OCI-LY1 (cell line): ENCODE results near the gene SYNE1.
"Not testable (repeated sequence)": the region's sequence is repeated elsewhere in the genome, so short reads cannot be mapped to it uniquely, and the experiment has no call there.

Source experiments
- H2AFZ ChIP-seq: fragments of 200-600 bp; sonication (generic), shearing (Covaris generic); 2 replicates; pipeline ENCODE4 v1.6.0; 2014; ENCODE audit warnings: antibody characterized with exemption, mild to moderate bottlenecking, low read length
- H3F3A ChIP-seq: fragments of 200-600 bp; sonication (generic), shearing (Covaris generic); 2 replicates; pipeline ENCODE4 v1.6.0; 2014; ENCODE audit warnings: mild to moderate bottlenecking, antibody characterized with exemption, low read length, moderate library complexity; ENCODE audit not compliant: insufficient read depth
- H3K27ac ChIP-seq: fragments of 200-600 bp; sonication (generic); 2 replicates; pipeline ENCODE4 v1.5.1; 2014; ENCODE audit warnings: low read length, mixed run types, mild to moderate bottlenecking, low read depth; ENCODE audit not compliant: poor library complexity, severe bottlenecking
- H3K27me3 ChIP-seq: fragments of 200-600 bp; sonication (generic); 2 replicates; pipeline ENCODE4 v1.6.0; 2014; ENCODE audit warnings: antibody characterized with exemption, mild to moderate bottlenecking, low read length, moderate library complexity; ENCODE audit not compliant: insufficient read depth
- H3K36me3 ChIP-seq: fragments of 200-600 bp; sonication (generic); 2 replicates; pipeline ENCODE4 v1.6.1; 2014; ENCODE audit warnings: mild to moderate bottlenecking, antibody characterized with exemption, low read length, moderate library complexity, mixed read lengths; ENCODE audit not compliant: insufficient read depth
- H3K4me1 ChIP-seq: fragments of 200-600 bp; sonication (generic); 2 replicates; pipeline ENCODE4 v1.5.1; 2014; ENCODE audit warnings: mild to moderate bottlenecking, low read length, moderate library complexity; ENCODE audit not compliant: insufficient read depth, severe bottlenecking
- H3K4me2 ChIP-seq: fragments of 200-600 bp; sonication (generic), shearing (Covaris generic); 2 replicates; pipeline ENCODE4 v1.6.1; 2014; ENCODE audit warnings: low read length
- H3K4me3 ChIP-seq: fragments of 200-600 bp; sonication (generic); 2 replicates; pipeline ENCODE4 v1.5.1; 2014; ENCODE audit warnings: low read length, low read depth, mild to moderate bottlenecking, mixed read lengths; ENCODE audit not compliant: poor library complexity, severe bottlenecking
- H3K79me2 ChIP-seq: fragments of 200-600 bp; shearing (Covaris generic); 2 replicates; pipeline ENCODE4 v1.6.1; 2016; ENCODE audit warnings: mixed run types, low read length, mixed read lengths; ENCODE audit not compliant: insufficient read depth
- H3K9ac ChIP-seq: fragments of 200-600 bp; sonication (generic), shearing (Covaris generic); 2 replicates; pipeline ENCODE4 v1.6.1; 2014; ENCODE audit warnings: mild to moderate bottlenecking, low read length, mixed read lengths
- H3K9me2 ChIP-seq: fragments of 200-600 bp; sonication (generic), shearing (Covaris generic); 2 replicates; pipeline ENCODE4 v1.6.1; 2014; ENCODE audit warnings: low read depth, mild to moderate bottlenecking, low read length, mixed read lengths
- H3K9me3 ChIP-seq: fragments of 200-600 bp; shearing (Covaris generic); 2 replicates; pipeline ENCODE4 v1.6.1; 2014; ENCODE audit warnings: low read length, mixed read lengths
- H4K20me1 ChIP-seq: fragments of 200-600 bp; sonication (generic), shearing (Covaris generic); 2 replicates; pipeline ENCODE4 v1.6.0; 2016; ENCODE audit warnings: mild to moderate bottlenecking, low read length; ENCODE audit not compliant: insufficient read depth
- EZH2 ChIP-seq: fragments of 200-600 bp; sonication (generic), shearing (Covaris generic); IDR thresholded peaks from 2 replicates; pipeline ENCODE4 v1.8.0; 2017; ENCODE audit warnings: borderline replicate concordance, mixed run types, mild to moderate bottlenecking, antibody characterized with exemption, low read length, moderate library complexity, mixed read lengths
- TF ChIP-seq, protein P1 (sequence below): fragments of 200-600 bp; sonication (generic), shearing (Covaris generic); IDR thresholded peaks from 2 replicates; pipeline ENCODE4 v1.5.1; 2017; ENCODE audit warnings: mild to moderate bottlenecking, antibody characterized with exemption, low read length, moderate library complexity, mixed read lengths

Gene SYNE1

DNA sequence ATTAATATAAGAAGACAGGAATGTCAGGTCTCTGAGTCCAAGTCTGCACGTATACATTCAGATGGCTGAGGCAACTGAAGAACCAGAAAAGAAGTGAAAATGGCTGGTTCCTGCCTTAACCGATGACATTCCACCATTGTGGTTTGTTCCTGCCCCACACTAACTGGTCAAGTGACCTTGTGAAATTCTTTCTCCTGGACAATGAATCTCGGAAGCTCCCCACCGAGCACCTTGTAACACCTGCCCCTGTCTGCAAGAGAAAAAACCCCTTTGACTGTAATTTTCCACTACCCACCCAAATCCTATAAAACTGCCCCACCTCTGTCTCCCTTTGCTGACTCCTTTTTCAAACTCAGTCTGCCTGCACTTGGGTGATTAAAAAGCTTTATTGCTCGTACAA is 140.4 kb downstream of the SYNE1 start:
- Histone ChIP-seq H3F3A (no peaks in the 10 kb centered on the region), H3K9me2 (no peaks in the 10 kb centered on the region), H3K79me2 (no peaks in the 10 kb centered on the region), H3K27ac (no peak overlapping the region), H3K36me3 (no peaks in the 10 kb centered on the region), H3K4me1 (no peaks in the 10 kb centered on the region), H3K4me3 (no peak overlapping the region), H3K4me2 (no peak overlapping the region), H3K27me3 (no peaks in the 10 kb centered on the region), H3K9me3 (no peaks in the 10 kb centered on the region), H4K20me1 (no peaks in the 10 kb centered on the region), H2AFZ (no peak overlapping the region), H3K9ac (no peak overlapping the region)
- no peak for TF ChIP-seq EZH2
- TF ChIP-seq, protein P1, sequence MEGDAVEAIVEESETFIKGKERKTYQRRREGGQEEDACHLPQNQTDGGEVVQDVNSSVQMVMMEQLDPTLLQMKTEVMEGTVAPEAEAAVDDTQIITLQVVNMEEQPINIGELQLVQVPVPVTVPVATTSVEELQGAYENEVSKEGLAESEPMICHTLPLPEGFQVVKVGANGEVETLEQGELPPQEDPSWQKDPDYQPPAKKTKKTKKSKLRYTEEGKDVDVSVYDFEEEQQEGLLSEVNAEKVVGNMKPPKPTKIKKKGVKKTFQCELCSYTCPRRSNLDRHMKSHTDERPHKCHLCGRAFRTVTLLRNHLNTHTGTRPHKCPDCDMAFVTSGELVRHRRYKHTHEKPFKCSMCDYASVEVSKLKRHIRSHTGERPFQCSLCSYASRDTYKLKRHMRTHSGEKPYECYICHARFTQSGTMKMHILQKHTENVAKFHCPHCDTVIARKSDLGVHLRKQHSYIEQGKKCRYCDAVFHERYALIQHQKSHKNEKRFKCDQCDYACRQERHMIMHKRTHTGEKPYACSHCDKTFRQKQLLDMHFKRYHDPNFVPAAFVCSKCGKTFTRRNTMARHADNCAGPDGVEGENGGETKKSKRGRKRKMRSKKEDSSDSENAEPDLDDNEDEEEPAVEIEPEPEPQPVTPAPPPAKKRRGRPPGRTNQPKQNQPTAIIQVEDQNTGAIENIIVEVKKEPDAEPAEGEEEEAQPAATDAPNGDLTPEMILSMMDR = no peak

DNA sequence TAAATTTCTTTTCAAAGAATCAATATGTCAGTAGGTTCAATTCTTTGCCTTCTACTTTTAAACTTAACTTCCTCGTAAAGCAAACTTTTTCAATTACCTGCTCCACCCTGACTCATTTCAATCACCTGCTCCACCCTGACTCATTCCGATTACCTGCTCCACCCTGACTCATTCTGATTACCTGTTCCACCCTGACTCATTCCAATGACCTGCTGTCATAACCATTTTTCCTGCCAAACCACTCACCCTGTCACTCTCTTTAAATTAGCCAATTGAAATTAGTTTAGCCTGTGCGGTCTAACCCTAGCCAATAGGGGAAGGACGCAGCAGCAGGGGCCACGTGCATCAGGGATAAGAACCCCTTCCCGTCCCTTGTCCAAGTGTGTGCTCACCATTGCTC is 141.7 kb downstream of the SYNE1 start:
- not testable (repeated sequence) for H3K36me3 ChIP-seq, H2AFZ ChIP-seq, H3F3A ChIP-seq, H3K4me1 ChIP-seq, H3K9me2 ChIP-seq, H3K4me3 ChIP-seq, H3K4me2 ChIP-seq, H3K9me3 ChIP-seq, H3K27me3 ChIP-seq, H3K9ac ChIP-seq, H3K79me2 ChIP-seq, H3K27ac ChIP-seq, H4K20me1 ChIP-seq

DNA sequence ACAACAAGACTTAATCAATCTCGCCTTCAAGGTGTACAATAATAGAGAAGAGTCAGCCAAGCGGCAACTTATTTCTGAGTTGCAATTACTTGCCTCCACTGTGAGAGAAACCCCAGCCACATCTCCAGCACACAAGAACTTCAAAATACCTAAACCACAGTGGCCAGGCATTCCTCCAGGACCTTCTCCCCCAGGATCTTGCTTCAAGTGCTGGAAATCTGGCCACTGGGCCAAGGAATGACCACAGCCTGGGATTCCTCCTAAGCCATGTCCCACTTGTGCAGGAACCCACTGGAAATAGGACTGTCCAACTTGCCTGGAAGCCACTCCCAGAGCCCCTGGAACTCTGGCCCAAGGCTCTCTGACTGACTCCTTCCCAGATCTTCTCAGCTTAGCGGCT is 144.9 kb downstream of the SYNE1 start:
- not testable (repeated sequence) for H3K9ac ChIP-seq

DNA sequence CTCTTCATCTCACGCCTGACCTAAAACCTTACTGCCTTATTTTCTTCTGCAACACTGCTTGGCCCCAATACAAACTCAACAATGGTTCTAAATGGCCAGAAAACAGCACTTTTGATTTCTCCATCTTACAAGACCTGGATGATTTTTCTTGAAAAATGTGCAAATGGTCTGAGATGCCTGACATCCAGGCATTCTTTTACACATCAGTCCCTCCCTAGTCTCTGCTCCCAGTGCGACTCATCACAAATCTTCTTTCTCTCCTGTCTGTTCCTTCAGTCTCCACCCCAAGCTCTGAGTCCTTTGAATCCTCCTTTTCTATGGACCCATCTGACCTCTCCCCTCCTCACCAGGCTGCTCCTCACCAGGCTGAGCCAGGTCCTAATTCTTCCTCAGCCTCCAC is 145.7 kb downstream of the SYNE1 start:
- H3K9ac ChIP-seq, H3K27me3 ChIP-seq, H3K9me2 ChIP-seq, H4K20me1 ChIP-seq, H3K9me3 ChIP-seq, H3F3A ChIP-seq, H3K4me1 ChIP-seq, H3K36me3 ChIP-seq, H3K4me3 ChIP-seq, H3K27ac ChIP-seq, H3K79me2 ChIP-seq, H3K4me2 ChIP-seq, H2AFZ ChIP-seq: not testable (repeated sequence)

More for the DNA sequence above, 144.9 kb downstream of the SYNE1 start:
- not testable (repeated sequence) for H3K4me3 ChIP-seq, H2AFZ ChIP-seq, H3F3A ChIP-seq, H3K9me3 ChIP-seq, H4K20me1 ChIP-seq, H3K9me2 ChIP-seq, H3K79me2 ChIP-seq, H3K4me1 ChIP-seq, H3K36me3 ChIP-seq, H3K27ac ChIP-seq, H3K27me3 ChIP-seq, H3K4me2 ChIP-seq

DNA sequence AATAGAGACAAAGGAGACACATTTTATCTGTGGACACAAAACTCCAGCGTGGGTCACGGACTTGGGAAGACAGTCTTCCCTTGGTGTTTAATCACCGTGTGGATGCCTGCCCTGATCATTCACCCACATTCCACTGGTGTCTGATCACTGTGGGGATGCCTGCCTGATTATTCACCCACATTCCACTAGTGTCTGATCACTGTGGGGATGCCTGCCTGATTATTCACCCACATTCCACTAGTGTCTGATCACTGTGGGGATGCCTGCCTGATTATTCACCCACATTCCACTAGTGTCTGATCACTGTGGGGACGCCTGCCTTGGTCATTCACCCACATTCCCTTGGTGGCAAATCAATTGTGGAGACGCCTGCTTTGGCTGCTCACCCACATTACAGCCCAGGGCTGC is 146.2 kb downstream of the SYNE1 start:
- not testable (repeated sequence) for H3F3A ChIP-seq, H3K79me2 ChIP-seq, H4K20me1 ChIP-seq, H3K4me1 ChIP-seq, H3K9me3 ChIP-seq, H2AFZ ChIP-seq, H3K4me2 ChIP-seq, H3K27me3 ChIP-seq, H3K9me2 ChIP-seq, H3K4me3 ChIP-seq, H3K36me3 ChIP-seq, H3K27ac ChIP-seq, H3K9ac ChIP-seq
